Ovary (tissue), 3 donors: ENCODE measurements around the gene HLCS.

ENCODE experiments used
- CTCF ChIP-seq, 3 donors: fragments of 450-650 bp in 2 of 3; fragments of 200-600 bp in 1 of 3; IDR thresholded peaks; one replicate each; pipeline versions ENCODE4 v1.5.1 to v1.8.0; 2016 to 2022; ENCODE audit warnings: antibody characterized with exemption in 3 of 3, mild to moderate bottlenecking in 1 of 3
- EP300 ChIP-seq: sonication (generic); formaldehyde crosslinking; IDR thresholded peaks from one replicate; pipeline ENCODE4 v1.6.1; 2017; ENCODE audit warnings: antibody characterized with exemption
- POLR2A ChIP-seq: fragments of 450-650 bp; IDR thresholded peaks from one replicate; pipeline ENCODE4 v1.6.1; 2017; ENCODE audit warnings: antibody characterized with exemption, mild to moderate bottlenecking, moderate library complexity
- donor health status: DM: no; HTN: no; CAD: no.

GRCh38 chr21:36856643-36857042 lies 109.8 kb downstream of the HLCS start:
- TF ChIP-seq EP300: no peak
- no peak for TF ChIP-seq POLR2A
- TF ChIP-seq CTCF (IDR thresholded peaks at IDR 0.05): no peak
